ENCODE data around the gene RIMBP2.
"Not testable (repeated sequence)": the region's sequence is repeated elsewhere in the genome, so short reads cannot be mapped to it uniquely, and the experiment has no call there.

Gene RIMBP2

DNA sequence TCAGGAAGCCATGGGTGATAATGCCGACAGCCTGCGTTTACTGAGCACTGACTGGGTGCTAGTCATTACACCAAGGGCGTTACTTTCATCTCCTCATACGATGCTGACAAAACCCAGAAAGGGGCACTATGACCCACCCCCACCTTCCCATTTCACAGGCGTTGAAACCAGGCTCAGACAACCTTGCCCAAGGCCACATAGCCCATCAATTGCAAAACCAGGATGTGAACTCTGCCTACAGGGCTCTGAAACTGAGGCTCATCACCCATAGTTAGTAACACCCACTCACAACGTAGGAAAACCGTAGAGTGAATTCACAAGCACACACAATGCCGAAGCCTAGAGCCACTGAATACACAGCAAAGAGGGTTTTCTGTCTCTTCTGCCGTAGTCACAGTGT lies 119.9 kb downstream of the RIMBP2 start:
- no peak for DNase-seq (ENCODE audit: low read depth)

DNA sequence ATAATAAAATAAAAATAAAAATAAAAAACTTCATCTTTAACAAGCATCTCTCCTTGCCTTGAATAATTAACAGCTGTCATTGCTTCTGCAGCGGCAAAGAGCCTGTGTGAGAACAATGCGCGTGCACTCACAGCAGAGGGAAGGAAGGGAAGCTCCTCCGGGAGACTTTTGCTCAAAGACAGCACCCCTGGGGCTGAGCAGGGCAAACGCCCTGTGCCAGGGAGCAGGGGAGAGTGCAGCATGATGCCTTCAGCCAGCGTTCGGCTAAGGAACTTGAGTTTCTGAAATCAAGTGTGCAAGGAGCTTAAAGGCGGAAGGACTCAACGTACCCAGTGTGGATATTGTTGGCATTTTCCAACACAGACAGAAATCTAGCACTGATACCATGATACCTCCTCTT lies 120.5 kb downstream of the RIMBP2 start:
- DNase-seq (ENCODE audit: low read depth), result no peak

DNA sequence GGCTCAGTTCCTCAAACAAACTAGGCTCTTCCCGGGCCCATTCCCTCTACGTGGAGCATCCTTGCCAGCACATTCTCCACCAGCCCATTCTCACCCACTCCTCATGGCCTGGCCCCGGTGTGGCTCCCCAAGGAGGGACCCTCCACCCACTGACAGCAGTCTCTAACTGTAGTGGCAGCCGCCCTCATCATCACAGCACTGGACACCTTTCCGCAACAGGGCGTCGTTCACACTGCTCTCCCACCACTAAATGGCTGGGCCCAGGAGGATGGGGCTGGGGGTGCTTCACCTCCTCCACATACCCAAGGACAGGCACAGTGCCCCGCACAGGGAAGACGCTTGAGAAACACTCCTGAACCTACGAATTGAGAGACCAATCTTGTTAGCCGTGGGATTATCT lies 123.0 kb downstream of the RIMBP2 start:
- no peak for DNase-seq (ENCODE audit: low read depth)

DNA sequence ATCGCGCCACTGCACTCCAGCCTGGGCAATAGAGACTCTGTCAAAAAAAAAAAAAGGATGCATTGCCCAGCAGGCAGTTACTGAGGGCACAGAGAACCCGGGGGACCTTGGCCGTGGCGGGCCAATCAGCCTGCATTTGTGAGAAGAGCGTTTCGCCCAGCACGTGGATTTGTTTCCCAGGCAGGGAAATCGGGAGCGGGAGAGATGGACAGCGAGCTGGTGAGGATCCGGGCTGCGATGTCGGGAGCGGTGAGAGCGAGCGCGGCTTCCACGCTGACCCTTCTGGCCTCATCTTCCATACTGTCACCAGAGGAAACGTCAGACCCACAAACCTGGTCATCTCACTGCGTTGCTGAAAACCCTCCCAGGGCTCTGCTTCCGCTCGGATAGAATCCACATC lies 123.5 kb downstream of the RIMBP2 start:
- DNase-seq (ENCODE audit: low read depth), result no peak

DNA sequence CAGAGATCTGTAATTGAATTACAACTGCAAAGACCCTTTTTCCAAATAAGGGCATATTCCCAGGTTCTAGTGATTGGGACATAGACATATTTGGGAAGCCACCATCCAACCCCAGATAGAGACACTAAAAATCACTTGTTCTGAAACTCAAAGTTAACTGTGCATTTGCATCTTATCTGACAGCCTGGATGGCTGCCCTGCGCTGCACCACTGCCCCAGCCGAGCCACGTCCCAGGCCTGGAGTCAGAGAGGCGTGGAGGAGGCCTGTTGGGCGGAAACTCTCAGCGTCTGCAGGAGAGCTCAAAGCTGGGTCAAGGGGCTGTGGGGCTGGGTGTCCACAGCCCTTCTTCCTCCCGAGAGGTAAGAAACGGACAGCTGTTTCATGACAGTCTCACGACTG lies 124.4 kb downstream of the RIMBP2 start:
- DNase-seq (ENCODE audit: low read depth), result no peak

DNA sequence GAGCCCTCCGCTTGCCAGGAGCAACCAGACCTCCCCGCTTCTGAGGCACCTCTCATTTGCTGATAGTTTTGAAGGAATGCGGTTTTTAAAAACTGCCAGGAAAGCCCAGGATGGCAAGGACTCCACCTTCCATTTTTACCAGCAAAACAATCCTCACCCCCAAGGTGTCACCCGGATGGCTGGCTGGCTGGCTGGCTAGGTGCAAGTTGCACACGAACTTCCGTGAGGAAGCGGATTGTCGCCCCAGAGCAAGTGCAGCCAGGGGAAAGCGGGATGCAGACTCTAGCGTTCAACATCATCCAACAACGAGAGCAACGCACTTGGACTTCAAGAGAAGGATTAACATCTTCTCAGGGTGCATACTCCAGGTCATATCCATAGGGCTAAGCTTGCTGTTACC lies 125.4 kb downstream of the RIMBP2 start:
- DNase-seq (ENCODE audit: low read depth), result no peak

DNA sequence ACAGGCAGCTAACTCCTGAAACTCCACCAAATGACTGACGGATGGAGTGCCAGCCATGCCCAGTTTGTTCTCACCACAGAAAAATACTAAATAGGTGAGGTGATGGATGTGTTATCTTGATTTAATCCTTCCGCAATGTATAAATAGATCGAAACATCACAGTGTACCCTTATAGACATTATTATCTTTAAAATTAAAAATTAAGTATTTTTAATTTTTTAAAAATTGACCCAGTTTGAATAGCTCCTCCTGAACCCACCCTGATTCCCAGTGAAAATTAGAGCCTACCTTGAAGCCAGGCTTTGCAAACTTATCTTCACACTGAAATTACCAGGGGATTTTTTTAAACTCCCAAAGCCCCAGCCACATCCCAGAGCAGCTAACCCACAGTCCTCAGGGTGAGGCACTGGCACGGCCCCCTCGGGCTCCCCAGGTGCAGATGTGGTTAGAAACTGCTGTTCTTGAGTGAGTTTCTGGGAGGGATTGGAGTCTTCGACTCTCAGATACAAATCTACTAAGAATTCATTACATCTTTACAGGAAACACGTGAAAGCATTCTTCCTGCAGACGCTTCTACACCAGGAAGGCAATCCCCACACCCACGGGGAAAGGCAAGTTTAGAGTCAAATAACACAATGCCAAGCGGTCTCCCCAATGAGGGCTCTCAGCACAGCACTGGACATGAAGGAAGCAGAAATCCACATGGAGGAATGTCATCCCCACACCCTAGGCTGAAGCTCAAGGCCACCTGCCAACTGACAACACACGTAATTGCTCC lies 126.4 kb downstream of the RIMBP2 start:
- DNase-seq (ENCODE audit: low read depth), result no peak

DNA sequence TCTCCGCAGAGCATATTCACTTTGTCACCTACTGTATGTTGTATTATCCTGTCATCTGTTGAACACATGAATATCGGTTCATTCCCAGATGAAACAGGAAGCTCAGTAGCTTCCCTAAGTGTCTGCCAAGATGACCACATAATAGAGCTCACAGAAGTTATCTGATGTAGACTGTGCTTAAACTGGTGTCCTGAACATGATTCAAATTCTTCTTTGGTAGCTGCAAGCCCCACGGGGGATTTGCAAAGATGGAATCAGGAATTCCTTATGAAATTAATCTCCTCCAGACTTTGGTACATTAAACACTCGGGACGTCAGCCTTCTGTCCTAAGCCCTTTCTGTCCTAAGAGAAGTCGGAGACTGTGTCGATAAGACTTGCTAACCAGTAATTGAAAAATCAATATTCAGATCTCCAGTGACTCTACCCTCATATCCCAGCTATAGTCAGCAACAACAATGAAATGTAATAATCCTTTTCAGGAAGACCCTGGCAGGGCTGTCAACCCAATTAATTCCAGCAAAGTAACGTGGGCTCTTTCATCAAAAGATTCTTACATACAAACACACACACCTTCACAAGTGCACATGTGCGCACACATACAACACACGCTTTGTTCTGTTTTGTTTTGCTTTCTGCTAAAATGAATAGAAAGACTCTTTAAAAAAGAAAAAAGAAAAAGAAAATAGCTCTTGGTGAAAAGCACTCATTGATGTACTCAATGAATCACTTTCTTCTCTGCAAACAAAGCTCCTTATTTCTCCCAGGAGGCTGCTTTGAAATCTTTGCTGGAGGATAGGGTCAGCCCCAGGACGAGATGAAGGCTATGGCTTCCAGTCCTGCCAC lies 127.2 kb downstream of the RIMBP2 start:
- DNase-seq (ENCODE audit: low read depth), result no peak

DNA sequence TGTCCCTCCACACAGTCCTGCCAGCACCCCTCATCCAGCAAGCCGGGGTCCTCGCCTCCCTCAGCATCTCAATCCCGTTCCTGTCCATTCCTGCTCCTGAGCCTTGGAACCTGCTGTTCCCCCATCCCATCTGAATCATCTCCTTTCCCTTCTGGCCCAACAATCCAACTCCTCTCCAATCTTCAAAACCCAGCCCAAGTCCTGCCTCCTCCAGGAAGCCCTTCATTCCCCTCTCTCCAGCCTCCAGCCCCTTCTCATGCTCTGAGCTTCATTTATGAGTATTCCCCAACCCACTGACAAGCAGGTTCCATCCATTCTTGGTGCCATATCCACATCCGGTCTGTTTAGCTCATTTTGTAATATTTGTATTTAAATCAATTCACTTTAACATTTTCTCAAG lies 128.1 kb downstream of the RIMBP2 start:
- no peak for DNase-seq (ENCODE audit: low read depth)

DNA sequence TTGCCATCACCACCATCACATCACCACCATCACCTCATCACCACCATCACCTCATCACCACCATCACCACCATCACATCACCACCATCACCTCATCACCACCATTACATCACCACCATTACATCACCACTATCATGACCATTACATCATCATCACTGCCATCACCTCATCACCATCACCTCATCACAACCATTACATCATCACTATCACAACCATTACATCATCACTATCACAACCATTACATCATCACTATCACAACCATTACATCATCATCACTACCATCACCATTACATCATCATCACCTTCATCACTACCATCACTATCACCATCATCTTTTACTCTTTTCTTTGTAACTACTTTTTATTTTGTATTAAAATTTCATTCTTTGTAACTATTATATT lies 131.6 kb downstream of the RIMBP2 start:
- DNase-seq (ENCODE audit: low read depth), result not testable (repeated sequence)

DNA sequence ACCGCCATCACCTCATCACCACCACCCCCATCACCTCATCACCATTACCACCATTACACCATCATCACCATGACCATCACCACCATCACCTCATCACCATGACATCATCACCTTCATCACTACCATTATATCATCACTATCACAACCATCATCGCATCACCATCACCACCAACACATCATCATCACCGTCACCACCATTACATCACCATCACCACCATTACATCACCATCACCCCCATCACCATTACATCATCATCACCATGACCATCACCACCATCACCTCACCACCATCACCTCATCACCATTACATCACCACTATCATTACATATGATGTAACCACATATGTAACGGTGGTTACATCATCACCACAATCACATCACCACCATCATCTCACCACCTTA lies 132.3 kb downstream of the RIMBP2 start:
- no peak for DNase-seq (ENCODE audit: low read depth)

DNA sequence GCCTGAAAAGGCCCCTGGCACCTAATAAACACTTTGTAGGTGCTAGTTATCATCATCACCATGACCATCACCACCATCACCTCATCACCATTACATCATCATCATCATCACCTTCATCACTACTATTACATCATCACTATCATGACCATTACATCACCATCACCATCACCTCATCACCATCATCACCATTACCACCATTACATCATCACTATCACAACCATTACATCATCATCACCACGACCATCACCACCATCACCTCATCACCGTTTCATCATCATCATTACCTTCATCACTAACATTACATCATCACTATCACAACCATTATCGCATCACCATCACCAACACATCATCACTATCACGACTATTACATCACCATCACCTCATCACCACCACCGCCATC lies 132.8 kb downstream of the RIMBP2 start:
- DNase-seq (ENCODE audit: low read depth), result no peak

DNA sequence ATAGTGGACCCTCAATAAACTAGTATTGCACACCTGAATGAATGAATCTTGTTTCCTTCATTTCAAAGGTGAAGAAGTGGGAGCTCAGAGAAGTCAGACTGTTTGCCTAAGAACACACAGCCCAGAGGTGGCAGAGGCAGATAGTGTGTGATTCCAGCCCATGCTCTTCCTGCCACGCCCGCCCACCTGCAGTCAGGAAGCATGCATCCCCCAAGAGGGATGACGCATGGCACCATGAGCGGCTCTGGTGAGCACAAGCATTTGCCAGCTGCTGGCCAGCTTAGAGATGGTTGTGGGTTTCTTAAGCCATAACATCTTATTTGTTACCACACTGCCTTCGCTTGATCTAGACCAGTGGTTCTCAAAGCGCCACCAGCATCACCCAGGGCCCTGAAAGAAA lies 133.8 kb downstream of the RIMBP2 start:
- no peak for DNase-seq (ENCODE audit: low read depth)

DNA sequence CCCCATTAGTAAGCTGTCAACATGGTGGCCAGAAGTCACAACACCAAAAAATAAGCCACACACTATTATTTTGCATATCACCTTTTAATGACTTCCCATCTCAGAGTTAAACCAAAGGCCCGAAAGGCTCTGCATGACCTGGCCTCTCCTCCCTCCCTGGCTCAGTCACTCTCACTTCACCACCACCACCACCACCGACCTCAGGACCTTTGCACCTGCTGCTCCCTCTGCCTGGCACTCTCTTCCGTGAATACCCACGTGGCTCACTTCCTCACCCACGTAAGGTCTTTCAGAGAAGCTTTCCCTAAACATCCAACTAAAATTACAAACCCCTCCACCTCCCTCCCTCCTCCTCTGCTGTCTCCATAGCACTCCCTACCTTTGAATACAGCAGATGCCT lies 134.3 kb downstream of the RIMBP2 start:
- no peak for DNase-seq (ENCODE audit: low read depth)

DNA sequence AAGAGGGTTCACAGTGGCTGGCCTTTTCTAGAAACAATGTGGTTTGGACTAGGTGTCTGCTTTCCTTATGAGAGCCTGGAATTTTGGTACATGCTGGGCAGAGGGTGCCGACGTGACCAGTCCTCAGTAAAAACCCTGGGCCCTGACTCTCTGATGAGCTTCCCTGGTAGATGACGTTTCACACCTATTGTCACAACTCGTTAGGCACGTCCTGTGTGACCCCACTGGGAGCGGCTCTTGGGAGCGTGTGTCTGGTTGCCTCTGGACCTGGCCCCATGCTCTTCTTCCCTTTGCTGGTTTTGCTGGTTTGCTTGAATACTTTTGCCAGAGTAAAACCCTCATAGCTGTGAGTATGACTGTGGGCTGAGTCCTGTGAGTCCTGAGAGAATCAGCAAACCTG lies 136.9 kb downstream of the RIMBP2 start:
- DNase-seq (ENCODE audit: low read depth), result no peak

DNA sequence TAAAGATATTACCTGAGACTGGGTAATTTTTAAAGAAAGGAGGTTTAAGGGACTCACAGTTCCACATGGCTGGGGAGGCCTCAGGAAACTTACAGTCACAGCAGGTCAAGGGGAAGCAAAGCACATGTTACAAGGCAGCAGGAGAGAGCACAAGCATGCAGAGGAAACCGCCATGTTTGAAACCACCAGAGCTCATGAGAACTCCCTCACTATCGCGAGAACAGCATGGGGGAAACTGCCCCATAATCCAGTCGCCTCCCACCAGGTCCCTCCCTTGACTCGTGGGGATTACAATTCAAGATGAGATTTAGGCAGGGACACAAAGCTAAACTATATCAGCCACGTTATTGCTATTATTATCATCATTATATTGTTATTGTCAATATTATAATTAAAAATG lies 138.7 kb downstream of the RIMBP2 start:
- no peak for DNase-seq (ENCODE audit: low read depth)

DNA sequence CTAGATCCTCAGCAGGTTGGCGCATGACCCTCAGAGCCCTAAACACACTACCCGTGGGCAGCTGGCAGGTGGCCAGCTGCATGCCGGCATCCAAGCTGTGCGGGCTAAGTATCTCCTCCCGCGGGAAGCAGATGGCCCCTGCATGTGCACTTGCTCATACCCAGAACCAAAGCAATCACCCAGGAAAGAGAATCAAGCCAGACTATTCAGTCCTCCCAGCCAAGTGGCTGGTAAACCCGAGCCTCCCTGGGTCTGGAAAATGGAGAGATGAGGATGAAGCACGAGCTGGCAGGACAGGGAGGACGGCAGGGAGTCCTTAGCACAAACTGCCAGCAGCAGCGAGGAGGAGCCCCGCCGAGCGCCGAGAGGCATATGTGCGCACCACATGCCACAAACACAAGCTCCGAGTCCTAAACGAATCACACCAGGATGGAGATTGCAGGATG lies 139.7 kb downstream of the RIMBP2 start:
- DNase-seq (ENCODE audit: low read depth), result no peak

DNA sequence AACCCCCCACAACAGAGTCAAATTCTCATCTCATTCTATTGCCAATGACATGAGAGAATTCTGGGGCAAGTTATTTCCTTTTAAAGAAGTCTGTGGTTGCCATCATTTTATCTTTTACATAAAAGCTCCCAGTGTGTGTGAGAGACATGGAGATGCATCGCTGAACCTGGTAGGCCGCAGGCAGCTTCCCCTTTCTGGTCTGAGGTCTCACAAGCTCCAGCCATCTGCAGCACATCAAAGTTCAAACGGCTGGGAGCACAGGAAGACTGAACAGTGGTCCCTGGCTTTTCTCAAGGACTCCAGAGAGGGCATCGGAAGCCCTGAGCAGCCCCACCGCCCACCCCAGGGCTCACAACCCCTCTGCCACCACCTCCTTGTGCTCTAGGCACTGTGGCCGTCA lies 141.7 kb downstream of the RIMBP2 start:
- DNase-seq (ENCODE audit: low read depth), result no peak

DNA sequence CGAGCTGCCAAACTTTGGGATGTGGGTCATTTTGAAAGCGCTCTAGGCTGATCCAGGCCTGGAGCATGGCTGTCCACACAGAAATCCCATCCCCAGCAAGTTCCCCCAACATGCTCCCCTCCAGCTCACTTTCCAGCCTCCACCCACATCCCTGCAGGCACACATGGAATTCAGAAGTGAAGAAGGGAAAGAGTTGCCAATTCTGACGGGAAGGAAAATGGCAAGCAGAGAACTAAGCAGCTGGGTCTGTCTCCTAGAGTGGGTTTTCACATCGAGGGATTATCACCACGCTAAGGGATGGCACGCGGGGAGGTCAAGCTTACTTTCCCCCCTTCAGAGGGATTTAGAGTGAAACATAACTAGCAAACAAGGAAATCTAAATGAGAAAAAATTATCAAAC lies 142.3 kb downstream of the RIMBP2 start:
- no peak for DNase-seq (ENCODE audit: low read depth)

DNA sequence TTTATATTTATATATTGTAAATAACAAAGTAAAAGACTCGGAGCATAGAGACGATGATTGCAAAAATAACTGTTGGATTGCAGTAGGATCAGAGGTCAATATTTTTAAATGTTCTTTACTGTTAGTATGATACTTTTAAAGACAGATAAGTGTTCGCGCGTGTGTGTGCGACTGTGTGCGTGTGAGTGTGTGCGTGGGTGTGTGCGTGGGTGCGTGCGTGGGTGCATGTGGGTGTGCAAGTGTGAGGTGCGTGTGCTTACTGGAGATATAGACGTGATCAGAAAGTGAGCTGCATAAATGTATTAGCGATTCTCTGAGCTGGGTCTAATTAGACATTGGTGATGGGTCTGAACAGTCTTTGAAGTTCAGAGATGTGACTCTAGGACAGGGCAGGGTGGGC lies 142.9 kb downstream of the RIMBP2 start:
- no peak for DNase-seq (ENCODE audit: low read depth)

DNA sequence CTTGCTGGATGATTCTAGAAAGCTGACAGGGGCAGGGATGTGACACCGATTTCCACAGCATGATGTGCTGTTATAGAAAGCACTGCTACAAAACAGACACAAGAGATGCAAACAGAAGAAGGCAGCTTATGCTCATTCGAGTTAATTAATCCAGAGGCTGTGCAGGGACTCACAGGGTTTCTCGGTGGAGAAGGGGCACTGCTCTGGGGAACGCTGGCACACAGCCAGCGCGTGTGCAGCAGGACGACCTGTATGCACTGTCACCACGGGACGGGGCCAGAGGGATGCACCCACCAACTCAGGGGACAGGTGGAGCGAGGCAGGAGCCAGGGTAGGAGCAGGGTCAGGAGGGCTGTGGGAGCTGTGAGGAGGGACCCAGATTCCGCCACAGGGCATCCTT lies 143.5 kb downstream of the RIMBP2 start:
- DNase-seq (ENCODE audit: low read depth), result no peak

DNA sequence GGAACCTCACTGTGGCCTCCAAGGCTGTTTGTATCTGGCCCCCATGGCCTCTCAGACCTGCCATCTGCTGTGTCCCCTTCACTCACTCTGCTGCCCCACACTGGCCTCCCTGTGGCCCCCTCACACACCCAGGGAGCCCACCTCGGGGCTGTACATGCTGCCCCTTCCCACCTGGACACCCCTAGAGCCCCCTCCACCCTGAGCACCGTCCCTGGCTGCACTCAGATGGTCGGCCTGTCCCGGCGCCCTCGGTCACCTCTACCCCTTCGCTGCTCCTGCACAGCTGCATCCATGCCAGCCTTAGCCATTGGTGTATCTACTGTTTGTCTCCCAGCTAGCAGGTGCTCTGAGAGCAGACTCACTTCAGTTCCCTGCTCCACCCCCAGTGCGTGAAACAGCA lies 144.4 kb downstream of the RIMBP2 start:
- DNase-seq (ENCODE audit: low read depth), result no peak

DNA sequence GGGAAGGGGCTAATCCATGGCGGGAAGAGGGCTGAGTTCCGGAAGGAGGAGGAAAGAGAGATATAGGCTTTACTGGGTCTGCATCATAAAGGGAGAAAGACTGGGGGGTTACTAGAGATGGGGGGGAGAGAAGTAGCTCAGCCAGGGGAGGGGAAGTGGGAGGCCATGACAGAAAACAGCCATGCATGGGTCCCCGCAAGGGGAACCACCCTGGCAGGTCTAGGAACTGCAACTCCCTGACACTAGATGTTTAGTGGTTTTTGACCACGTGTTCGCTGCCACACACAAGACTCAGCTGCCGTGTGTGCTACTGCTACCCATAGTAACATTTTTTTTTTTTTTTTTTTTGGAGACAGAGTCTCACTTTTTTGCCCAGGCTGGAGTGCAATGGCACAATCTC lies 145.0 kb downstream of the RIMBP2 start:
- no peak for DNase-seq (ENCODE audit: low read depth)

DNA sequence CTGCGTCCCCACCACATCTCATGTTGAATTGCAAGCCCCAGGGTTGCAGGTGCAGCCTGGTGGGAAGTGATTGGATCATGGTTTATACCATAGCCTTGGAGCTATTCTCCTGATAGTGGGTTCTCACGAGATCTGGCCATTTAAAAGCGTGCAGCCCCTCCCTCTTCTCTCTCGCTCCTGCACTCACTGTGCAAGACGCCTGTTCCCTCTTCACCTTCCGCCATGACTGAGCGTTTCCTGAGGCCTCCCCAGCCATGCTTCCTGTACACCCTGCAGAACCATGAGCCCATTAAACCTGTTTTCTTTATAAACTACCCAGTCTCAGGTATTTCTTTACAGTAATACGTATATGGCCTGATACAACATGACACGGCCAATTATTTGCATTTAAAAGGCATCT lies 146.6 kb downstream of the RIMBP2 start:
- DNase-seq (ENCODE audit: low read depth), result no peak

All from amniotic epithelial cell (primary cell).